Activated T-helper 2 cell treated with anti-CD3 and anti-CD28 coated beads, Interferon-gamma antibody, Interleukin-2, Interleukin-4, amounts not matched to agents 10 μg/mL and 5 μg/mL and 100 μg/mL, durations not matched to agents 14 hours and 24 hours and 36 hours (primary cell): Measurements from ENCODE around the gene ISYNA1. TPM values are rescaled to one million over a fixed set of nuclear protein-coding genes. Genes with fewer than 3 reads are reported as not detected.

Experiments
- DNase-seq: peaks from one replicate; pipeline ENCODE4 v3.0.0; 2021; ENCODE audit warnings: low spot score
- H3K27ac Mint-ChIP-seq: one replicate; pipeline ENCODE4 v1.8.0; 2021; ENCODE audit warnings: mixed read lengths
- H3K27me3 Mint-ChIP-seq: one replicate; pipeline ENCODE4 v1.8.0; 2021; ENCODE audit warnings: low read depth, mixed read lengths
- H3K36me3 Mint-ChIP-seq: one replicate; pipeline ENCODE4 v1.8.0; 2021; ENCODE audit warnings: low read depth, mixed read lengths
- H3K4me1 Mint-ChIP-seq: one replicate; pipeline ENCODE4 v1.8.0; 2021; ENCODE audit warnings: low read depth, mixed read lengths
- H3K4me3 Mint-ChIP-seq: one replicate; pipeline ENCODE4 v1.8.0; 2021; ENCODE audit warnings: low read depth, mild to moderate bottlenecking, moderate library complexity, mixed read lengths
- H3K9me3 Mint-ChIP-seq: one replicate; pipeline ENCODE4 v1.8.0; 2021; ENCODE audit warnings: mixed read lengths
- intact Hi-C: fragments of 100-400 bp; cut with micrococcal nuclease; formaldehyde crosslinking; loops from one replicate; pipeline ENCODE4 v1.15.1; 2023
- total RNA-seq: library from RNA; stranded (reverse); gene quantifications from 2 replicates; pipeline ENCODE4 v1.2.3, GENCODE V29; 2022

Gene ISYNA1
- total RNA-seq, 1 donor from 2014 or later, result 20.3 TPM

GRCh38 chr19:18446811-18447359, 9.0 kb upstream of the ISYNA1 start:
- Mint-ChIP-seq H3K27ac (no peak overlapping the region), H3K9me3 (peaks cover 5% of the 10 kb centered on the region), H3K4me3 (no peak overlapping the region), H3K27me3 (no peaks in the 10 kb centered on the region), H3K36me3 (peaks cover 57% of the 10 kb centered on the region), H3K4me1 (peaks cover 6% of the 10 kb centered on the region)
- no peak for DNase-seq
- intact Hi-C loops, result no loop called here

GRCh38 chr19:18446145-18446810, 8.3 kb upstream of the ISYNA1 start:
- Mint-ChIP-seq H3K27ac (no peak overlapping the region), H3K9me3 (peaks cover 5% of the 10 kb centered on the region), H3K27me3 (no peaks in the 10 kb centered on the region), H3K4me1 (peaks cover 6% of the 10 kb centered on the region), H3K36me3 (peaks cover 57% of the 10 kb centered on the region), H3K4me3 (no peak overlapping the region)
- intact Hi-C loops, result no loop called here
- no peak for DNase-seq

- H3K36me3 Mint-ChIP-seq, result peaks cover 52% of the 10 kb centered on the region
- DNase-seq, result no peak
- no peak overlapping the region for H3K4me3 Mint-ChIP-seq
- H3K4me1 Mint-ChIP-seq, result peaks cover 8% of the 10 kb centered on the region
- H3K9me3 Mint-ChIP-seq, result peaks cover 5% of the 10 kb centered on the region
- H3K27me3 Mint-ChIP-seq, result no peaks in the 10 kb centered on the region
- intact Hi-C loops, result no loop called here
- H3K27ac Mint-ChIP-seq, result no peak overlapping the region
Observed at GRCh38 chr19:18445262-18445948, 7.5 kb upstream of the ISYNA1 start.

GRCh38 chr19:18444513-18444912, 6.6 kb upstream of the ISYNA1 start:
- peaks cover 9% of the 10 kb centered on the region for H3K4me1 Mint-ChIP-seq
- H3K36me3 Mint-ChIP-seq, result peaks cover 50% of the 10 kb centered on the region
- peaks cover 5% of the 10 kb centered on the region for H3K9me3 Mint-ChIP-seq
- intact Hi-C loops, result no loop called here
- H3K27me3 Mint-ChIP-seq, result no peaks in the 10 kb centered on the region
- no peak overlapping the region for H3K4me3 Mint-ChIP-seq
- no peak overlapping the region for H3K27ac Mint-ChIP-seq
- DNase-seq, result no peak

GRCh38 chr19:18443831-18444230, 5.9 kb upstream of the ISYNA1 start:
- peaks cover 45% of the 10 kb centered on the region for H3K36me3 Mint-ChIP-seq
- intact Hi-C loops, result no loop called here
- no peak for DNase-seq
- no peak overlapping the region for H3K4me3 Mint-ChIP-seq
- no peak overlapping the region for H3K27ac Mint-ChIP-seq
- H3K27me3 Mint-ChIP-seq, result no peaks in the 10 kb centered on the region
- peaks cover 9% of the 10 kb centered on the region for H3K4me1 Mint-ChIP-seq
- H3K9me3 Mint-ChIP-seq, result peaks cover 5% of the 10 kb centered on the region

GRCh38 chr19:18443406-18443805, 5.5 kb upstream of the ISYNA1 start:
- Mint-ChIP-seq H3K27me3 (no peaks in the 10 kb centered on the region), H3K9me3 (peaks cover 5% of the 10 kb centered on the region), H3K36me3 (peaks cover 41% of the 10 kb centered on the region), H3K4me3 (no peak overlapping the region), H3K27ac (no peak overlapping the region), H3K4me1 (peaks cover 9% of the 10 kb centered on the region)
- intact Hi-C loops, result no loop called here
- DNase-seq, result no peak

GRCh38 chr19:18442941-18443340, 5.0 kb upstream of the ISYNA1 start:
- Mint-ChIP-seq H3K27ac (no peak overlapping the region), H3K4me3 (no peak overlapping the region), H3K4me1 (peaks cover 9% of the 10 kb centered on the region), H3K27me3 (no peaks in the 10 kb centered on the region), H3K9me3 (peaks cover 5% of the 10 kb centered on the region), H3K36me3 (peaks cover 37% of the 10 kb centered on the region)
- DNase-seq, result no peak
- intact Hi-C loops, result no loop called here

- Mint-ChIP-seq H3K27ac (peak overlapping the region; percentile 76), H3K9me3 (peaks cover 5% of the 10 kb centered on the region), H3K4me3 (no peak overlapping the region), H3K27me3 (no peaks in the 10 kb centered on the region), H3K4me1 (peaks cover 9% of the 10 kb centered on the region), H3K36me3 (peaks cover 32% of the 10 kb centered on the region)
- intact Hi-C loops, result no loop called here
- DNase-seq, result no peak
Observed at GRCh38 chr19:18441804-18442788, 4.2 kb upstream of the ISYNA1 start.

- H3K4me3 Mint-ChIP-seq, result no peak overlapping the region
- H3K4me1 Mint-ChIP-seq, result peaks cover 12% of the 10 kb centered on the region
- H3K9me3 Mint-ChIP-seq, result peaks cover 5% of the 10 kb centered on the region
- H3K27ac Mint-ChIP-seq, result no peak overlapping the region
- peaks cover 27% of the 10 kb centered on the region for H3K36me3 Mint-ChIP-seq
- no peak for DNase-seq
- intact Hi-C loops, result no loop called here
- no peaks in the 10 kb centered on the region for H3K27me3 Mint-ChIP-seq
Observed at GRCh38 chr19:18440936-18441803, 3.2 kb upstream of the ISYNA1 start.

GRCh38 chr19:18440415-18440877, 2.5 kb upstream of the ISYNA1 start:
- Mint-ChIP-seq H3K9me3 (peaks cover 5% of the 10 kb centered on the region), H3K4me1 (peaks cover 14% of the 10 kb centered on the region), H3K27me3 (no peaks in the 10 kb centered on the region), H3K36me3 (peaks cover 27% of the 10 kb centered on the region), H3K4me3 (no peak overlapping the region), H3K27ac (no peak overlapping the region)
- intact Hi-C loops, result no loop called here
- DNase-seq, result no peak

- intact Hi-C loops, result loop anchor here (5.0 kb wide), 1 partner anchor 347 kb away; no protein-coding TSS in a partner anchor
- Mint-ChIP-seq H3K27ac (no peak overlapping the region), H3K36me3 (peaks cover 27% of the 10 kb centered on the region), H3K27me3 (no peaks in the 10 kb centered on the region), H3K4me1 (peaks cover 14% of the 10 kb centered on the region), H3K4me3 (no peak overlapping the region), H3K9me3 (peaks cover 5% of the 10 kb centered on the region)
- no peak for DNase-seq
Observed at GRCh38 chr19:18439910-18440237, 1.9 kb upstream of the ISYNA1 start.
